Caco-2 (cell line): Measurements from ENCODE around the gene HDGFL1. TPM values are rescaled to one million over a fixed set of nuclear protein-coding genes. Genes with fewer than 3 reads are reported as not detected.

Source experiments
- BruUV-seq: library from RNA; stranded (reverse); fragments of 400-500 nt; replicated peaks from 2 replicates; lab custom pipeline; 2021; lab: Mats Ljungman, UMichigan
- CTCF ChIA-PET: fragments of 300-600 bp; sonication (Branson Sonifier 250); formaldehyde crosslinking; loops from one replicate; lab custom pipeline; 2022; ENCODE audit warnings: antibody characterized with exemption; lab: Charles Lee
- POLR2A ChIA-PET: fragments of 300-600 bp; sonication (Branson Sonifier 250); formaldehyde crosslinking; loops from one replicate; lab custom pipeline; 2022; ENCODE audit warnings: antibody characterized with exemption; lab: Charles Lee
- DNase-seq, 2 experiments: peaks; one replicate each; pipeline versions ENCODE4 v3.0.0 to v3.0.0-alpha.2; 2020 to 2022
- H3K27me3 ChIP-seq: replicated peaks from 2 replicates; pipeline ENCODE4 v1.6.0; 2011; ENCODE audit warnings: low read length; ENCODE audit not compliant: control insufficient read depth, insufficient read depth
- H3K36me3 ChIP-seq: 2 replicates; pipeline ENCODE4 v1.5.1; 2011; ENCODE audit warnings: low read length; ENCODE audit not compliant: control insufficient read depth, insufficient read depth
- H3K4me1 ChIP-seq: fragments of 250-450 bp; sonication (Bioruptor Pico); 2 replicates; pipeline ENCODE4 v1.5.1; 2020; ENCODE audit warnings: mild to moderate bottlenecking
- H3K4me3 ChIP-seq: 2 replicates; pipeline ENCODE4 v1.5.1; 2011; ENCODE audit warnings: low read depth, mild to moderate bottlenecking, control low read depth, low read length
- H3K9me3 ChIP-seq: fragments of 250-450 bp; sonication (Bioruptor Pico); 2 replicates; pipeline ENCODE4 v1.5.1; 2020; ENCODE audit warnings: mild to moderate bottlenecking, moderate library complexity
- H3K27ac Mint-ChIP-seq: one replicate; pipeline ENCODE4 v1.8.0; 2022; ENCODE audit warnings: mixed read lengths; ENCODE audit not compliant: unreplicated experiment
- H3K27me3 Mint-ChIP-seq: one replicate; pipeline ENCODE4 v1.8.0; 2022; ENCODE audit warnings: mixed read lengths; ENCODE audit not compliant: insufficient read depth, unreplicated experiment
- H3K36me3 Mint-ChIP-seq: one replicate; pipeline ENCODE4 v1.8.0; 2022; ENCODE audit warnings: mild to moderate bottlenecking, mixed read lengths; ENCODE audit not compliant: insufficient read depth, unreplicated experiment
- H3K4me1 Mint-ChIP-seq: one replicate; pipeline ENCODE4 v1.8.0; 2022; ENCODE audit warnings: low read depth, mixed read lengths; ENCODE audit not compliant: unreplicated experiment
- H3K4me3 Mint-ChIP-seq: one replicate; pipeline ENCODE4 v1.8.0; 2022; ENCODE audit warnings: mild to moderate bottlenecking, moderate library complexity, mixed read lengths; ENCODE audit not compliant: unreplicated experiment
- H3K9me3 Mint-ChIP-seq: one replicate; pipeline ENCODE4 v1.8.0; 2022; ENCODE audit warnings: mixed read lengths; ENCODE audit not compliant: unreplicated experiment
- intact Hi-C: fragments of 100-400 bp; cut with micrococcal nuclease; formaldehyde crosslinking; loops from one replicate; pipeline ENCODE4 v1.10.0; 2022; ENCODE audit not compliant: unreplicated experiment
- total RNA-seq: library from RNA; stranded (reverse); gene quantifications from 2 replicates; pipeline ENCODE4 v1.2.3, GENCODE V29; 2022
- TF ChIP-seq, protein P1 (sequence below), 2 experiments: fragments of 200-600 bp in 1 of 2; IDR thresholded peaks; 1 replicate in 1 of 2; 2 replicates in 1 of 2; pipeline versions ENCODE4 v1.5.1 to v1.8.0; 2011 to 2022; ENCODE audit warnings: antibody characterized with exemption in 1 of 2, control low read depth in 1 of 2, inconsistent platforms in 1 of 2, low read depth in 1 of 2, low read length in 1 of 2, mild to moderate bottlenecking in 1 of 2, moderate library complexity in 1 of 2; ENCODE audit not compliant: insufficient read depth in 1 of 2, severe bottlenecking in 1 of 2, unreplicated experiment in 1 of 2

The HDGFL1 gene
- total RNA-seq, 1 experiment from 2014 or later = not detected

- Mint-ChIP-seq H3K36me3 (no peaks in the 10 kb centered on the region), H3K4me3 (no peak overlapping the region), H3K4me1 (no peaks in the 10 kb centered on the region), H3K27ac (no peak overlapping the region), H3K9me3 (no peaks in the 10 kb centered on the region), H3K27me3 (no peaks in the 10 kb centered on the region)
- ChIA-PET POLR2A (no interaction called here), CTCF (no interaction called here)
- DNase-seq = no peak
- no TSS peak for BruUV-seq
- Histone ChIP-seq H3K9me3 (no peaks in the 10 kb centered on the region), H3K27me3 (no peaks in the 10 kb centered on the region), H3K36me3 (no peaks in the 10 kb centered on the region), H3K4me1 (no peaks in the 10 kb centered on the region), H3K4me3 (no peak overlapping the region)
- intact Hi-C loops = no loop called here
- TF ChIP-seq, protein P1, sequence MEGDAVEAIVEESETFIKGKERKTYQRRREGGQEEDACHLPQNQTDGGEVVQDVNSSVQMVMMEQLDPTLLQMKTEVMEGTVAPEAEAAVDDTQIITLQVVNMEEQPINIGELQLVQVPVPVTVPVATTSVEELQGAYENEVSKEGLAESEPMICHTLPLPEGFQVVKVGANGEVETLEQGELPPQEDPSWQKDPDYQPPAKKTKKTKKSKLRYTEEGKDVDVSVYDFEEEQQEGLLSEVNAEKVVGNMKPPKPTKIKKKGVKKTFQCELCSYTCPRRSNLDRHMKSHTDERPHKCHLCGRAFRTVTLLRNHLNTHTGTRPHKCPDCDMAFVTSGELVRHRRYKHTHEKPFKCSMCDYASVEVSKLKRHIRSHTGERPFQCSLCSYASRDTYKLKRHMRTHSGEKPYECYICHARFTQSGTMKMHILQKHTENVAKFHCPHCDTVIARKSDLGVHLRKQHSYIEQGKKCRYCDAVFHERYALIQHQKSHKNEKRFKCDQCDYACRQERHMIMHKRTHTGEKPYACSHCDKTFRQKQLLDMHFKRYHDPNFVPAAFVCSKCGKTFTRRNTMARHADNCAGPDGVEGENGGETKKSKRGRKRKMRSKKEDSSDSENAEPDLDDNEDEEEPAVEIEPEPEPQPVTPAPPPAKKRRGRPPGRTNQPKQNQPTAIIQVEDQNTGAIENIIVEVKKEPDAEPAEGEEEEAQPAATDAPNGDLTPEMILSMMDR (IDR thresholded peaks at IDR 0.05; ENCODE audit: insufficient read depth in 1 of 2, low read depth in 1 of 2, low read length in 1 of 2, severe bottlenecking in 1 of 2, unreplicated experiment in 1 of 2) = no peak
These were observed 18.2 kb upstream of the HDGFL1 start for GRCh38 chr6:22550971-22551670.

GRCh38 chr6:22556266-22556665, 13.1 kb upstream of the HDGFL1 start:
- TF ChIP-seq, protein P1 (IDR thresholded peaks at IDR 0.05; ENCODE audit: insufficient read depth in 1 of 2, low read depth in 1 of 2, low read length in 1 of 2, severe bottlenecking in 1 of 2, unreplicated experiment in 1 of 2) = no peak
- POLR2A ChIA-PET = no interaction called here
- no TSS peak for BruUV-seq
- CTCF ChIA-PET = no interaction called here
- Mint-ChIP-seq H3K36me3 (no peaks in the 10 kb centered on the region), H3K27me3 (no peaks in the 10 kb centered on the region), H3K27ac (no peak overlapping the region), H3K4me1 (peaks cover 4% of the 10 kb centered on the region), H3K9me3 (no peaks in the 10 kb centered on the region), H3K4me3 (no peak overlapping the region)
- no peaks in the 10 kb centered on the region for H3K9me3 ChIP-seq
- intact Hi-C loops = no loop called here
- DNase-seq = no peak
- no peak overlapping the region for H3K4me3 ChIP-seq
- no peaks in the 10 kb centered on the region for H3K36me3 ChIP-seq
- H3K4me1 ChIP-seq = peaks cover 4% of the 10 kb centered on the region; the same call in 1 of the 2 replicates
- H3K27me3 ChIP-seq = no peaks in the 10 kb centered on the region

DNA sequence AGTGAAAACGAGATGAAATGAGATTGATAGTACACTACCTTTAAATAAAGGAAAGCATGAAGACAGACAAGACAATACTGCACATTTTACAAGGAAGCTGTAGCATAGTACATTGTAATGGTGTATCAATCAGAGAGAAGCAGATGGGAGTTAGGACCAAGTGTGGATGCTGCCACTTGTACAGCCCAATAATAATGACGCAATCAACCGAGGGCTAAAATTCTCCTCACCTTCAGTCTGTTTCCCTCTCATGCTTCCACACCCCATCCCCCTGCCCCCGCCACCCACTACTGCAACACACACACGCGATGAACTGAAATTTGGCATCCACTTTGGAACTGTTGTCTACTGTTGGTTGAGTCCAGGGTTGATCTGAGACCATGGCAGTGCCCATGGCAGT, 12.4 kb upstream of the HDGFL1 start:
- ChIA-PET CTCF (no interaction called here), POLR2A (no interaction called here)
- no TSS peak for BruUV-seq
- H3K4me3 ChIP-seq = no peak overlapping the region
- no peak overlapping the region for H3K27ac Mint-ChIP-seq
- TF ChIP-seq, protein P1 (IDR thresholded peaks at IDR 0.05; ENCODE audit: insufficient read depth in 1 of 2, low read depth in 1 of 2, low read length in 1 of 2, severe bottlenecking in 1 of 2, unreplicated experiment in 1 of 2) = no peak
- no peaks in the 10 kb centered on the region for H3K9me3 ChIP-seq
- no peak for DNase-seq
- no peaks in the 10 kb centered on the region for H3K27me3 Mint-ChIP-seq
- peaks cover 4% of the 10 kb centered on the region for H3K4me1 Mint-ChIP-seq
- H3K36me3 ChIP-seq = no peaks in the 10 kb centered on the region
- peaks cover 4% of the 10 kb centered on the region; the same call in 1 of the 2 replicates for H3K4me1 ChIP-seq
- H3K36me3 Mint-ChIP-seq = no peaks in the 10 kb centered on the region
- H3K9me3 Mint-ChIP-seq = no peaks in the 10 kb centered on the region
- H3K27me3 ChIP-seq = no peaks in the 10 kb centered on the region
- H3K4me3 Mint-ChIP-seq = no peak overlapping the region
- intact Hi-C loops = no loop called here
